K562 (cell line): ENCODE data around the gene TSR3. TPM values are rescaled to one million over a fixed set of nuclear protein-coding genes. Genes with fewer than 3 reads are reported as not detected.

Experiments
- ATAC-seq: fragments of 200-7000 bp; cut with Tn5 transposase; 3 replicates; pipeline ENCODE4 v1.9.1; 2020; ENCODE audit warnings: moderate library complexity
- BruUV-seq: library from RNA; stranded (reverse); fragments of 400-500 nt; replicated peaks from 2 replicates; lab custom pipeline; 2021; lab: Mats Ljungman, UMichigan
- CTCF ChIA-PET: fragments of 300-600 bp; formaldehyde crosslinking; extraction: SDS; loops from one replicate; lab custom pipeline; 2021; ENCODE audit warnings: low intra/inter-chr PET ratio; lab: Yijun Ruan, JAX
- POLR2A ChIA-PET: fragments of 300-600, 350-650 bp; sonication (Branson Sonifier 250); formaldehyde crosslinking; extraction: SDS; loops from one replicate; lab custom pipeline; 2021; ENCODE audit warnings: antibody characterized with exemption, inconsistent platforms; lab: Yijun Ruan, JAX
- DNase-seq, 4 experiments: peaks; one replicate each; pipeline versions ENCODE4 v3.0.0 to v3.0.0-alpha.2; 2011 to 2018; ENCODE audit warnings: low spot score in 3 of 4, mixed read lengths in 3 of 4; ENCODE audit errors: extremely low read depth in 1 of 4
- FAIRE-seq: peaks from 2 replicates; lab custom pipeline; 2011; peaks lifted over from hg19 to GRCh38; lab: Jason Lieb, UNC
- H2AFZ ChIP-seq: 2 replicates; pipeline ENCODE4 v1.6.0; 2011; ENCODE audit warnings: low read depth, low read length, control low read depth, inconsistent platforms
- H3K27ac ChIP-seq: fragments of 200-600 bp; 3 replicates; pipeline ENCODE4 v1.8.0; 2011; ENCODE audit warnings: low read depth, mild to moderate bottlenecking, control low read depth, inconsistent platforms, low read length, moderate library complexity, mixed read lengths; ENCODE audit errors: extremely low read depth
- H3K27me3 ChIP-seq, 2 experiments: fragments of 300-600 bp in 1 of 2; 2 replicates in 1 of 2; 3 replicates in 1 of 2; pipeline versions ENCODE4 v1.6.0 to v1.8.0; 2011; ENCODE audit warnings: inconsistent platforms in 2 of 2, low read length in 2 of 2, mild to moderate bottlenecking in 1 of 2, mixed read lengths in 1 of 2, moderate library complexity in 1 of 2; ENCODE audit not compliant: control insufficient read depth in 2 of 2, insufficient read depth in 2 of 2
- H3K36me3 ChIP-seq: fragments of 300-600 bp; 3 replicates; pipeline ENCODE4 v1.8.0; 2011; ENCODE audit warnings: mild to moderate bottlenecking, low read length, inconsistent platforms; ENCODE audit not compliant: control insufficient read depth, insufficient read depth
- H3K4me1 ChIP-seq, 2 experiments: fragments of 200-600 bp in 1 of 2; replicated peaks in 1 of 2; 2 replicates in 1 of 2; 3 replicates in 1 of 2; pipeline versions ENCODE4 v1.5.1 to v1.8.0; 2011; ENCODE audit warnings: inconsistent platforms in 2 of 2, low read length in 2 of 2, mild to moderate bottlenecking in 1 of 2, mixed read lengths in 1 of 2, moderate library complexity in 1 of 2; ENCODE audit not compliant: control insufficient read depth in 2 of 2, insufficient read depth in 2 of 2
- H3K4me2 ChIP-seq: 2 replicates; pipeline ENCODE4 v1.6.1; 2011; ENCODE audit warnings: low read length, control low read depth, inconsistent platforms, mixed read lengths; ENCODE audit not compliant: insufficient read depth
- H3K4me3 ChIP-seq: fragments of 200-600 bp; sonication (generic), shearing (Covaris generic); 2 replicates; pipeline ENCODE4 v1.5.1; 2016; ENCODE audit warnings: control low read depth, inconsistent platforms
- H3K79me2 ChIP-seq: fragments of 200-600 bp; 3 replicates; pipeline ENCODE4 v1.8.0; 2011; ENCODE audit warnings: low read length, inconsistent platforms; ENCODE audit not compliant: control insufficient read depth, insufficient read depth
- H3K9ac ChIP-seq, 2 experiments: 2 replicates each; pipeline versions ENCODE4 v1.6.0 to v1.6.1; 2011; ENCODE audit warnings: low read depth in 2 of 2, low read length in 2 of 2, control low read depth in 1 of 2, inconsistent platforms in 1 of 2, mild to moderate bottlenecking in 1 of 2, mixed read lengths in 1 of 2; ENCODE audit not compliant: insufficient read depth in 1 of 2
- H3K9me1 ChIP-seq: one replicate; pipeline ENCODE4 v1.6.0; 2011; ENCODE audit warnings: inconsistent platforms, mild to moderate bottlenecking, low read length, moderate library complexity; ENCODE audit not compliant: control insufficient read depth, insufficient read depth
- H3K9me3 ChIP-seq: replicated peaks from 2 replicates; pipeline ENCODE4 v1.5.1; 2011; ENCODE audit warnings: low read depth, low read length, inconsistent platforms; ENCODE audit not compliant: control insufficient read depth, insufficient read depth
- H4K20me1 ChIP-seq: replicated peaks from 2 replicates; pipeline ENCODE4 v1.6.1; 2011; ENCODE audit warnings: low read length, inconsistent platforms, mixed read lengths; ENCODE audit not compliant: control insufficient read depth, insufficient read depth
- CBFA2T3 ChIP-seq: fragments of 450-650 bp; IDR thresholded peaks from 2 replicates; pipeline ENCODE4 v1.6.1; 2017
- CGGBP1 ChIP-seq: fragments of 250-450 bp; sonication (Bioruptor Pico); IDR thresholded peaks from 2 replicates; pipeline ENCODE4 v1.9.0; 2021; ENCODE audit warnings: mild to moderate bottlenecking
- FOXJ2 ChIP-seq: fragments of 200-800 bp; sonication (Bioruptor generic); IDR thresholded peaks from 2 replicates; pipeline ENCODE4 v1.6.1; 2016; ENCODE audit warnings: missing genetic modification characterization, missing compliant biosample characterization
- POLR2G ChIP-seq: fragments of 200-400 bp; formaldehyde crosslinking; IDR thresholded peaks from 2 replicates; pipeline ENCODE4 v1.6.1; 2017; ENCODE audit warnings: low read depth, mild to moderate bottlenecking, antibody characterized with exemption, low read length, moderate library complexity
- STAT5B ChIP-seq: fragments of 250-450 bp; sonication (Bioruptor Pico); IDR thresholded peaks from 2 replicates; pipeline ENCODE4 v1.8.0; 2021; ENCODE audit warnings: mild to moderate bottlenecking, inconsistent platforms
- THRB ChIP-seq: fragments of 450-650 bp; formaldehyde crosslinking; conservative IDR thresholded peaks from 2 replicates; pipeline ENCODE4 v1.4.0; 2022; ENCODE audit warnings: mild to moderate bottlenecking, missing genetic modification characterization
- WGBS: fragments of 100-300 bp; shearing (Covaris generic); methylation state at CpG from one replicate; pipeline ENCODE4 v1.1.6; 2016; ENCODE audit warnings: low coverage, mixed read lengths; ENCODE audit not compliant: insufficient coverage; ENCODE audit errors: missing lambda C conversion rate; 5-methylcytosine and 5-hydroxymethylcytosine counted together
- in situ Hi-C: fragments of 300-500 bp; cut with MboI; formaldehyde crosslinking; loops from 4 replicates; pipeline ENCODE4 v1.15.0; 2018; ENCODE audit warnings: inconsistent platforms, mixed read lengths
- intact Hi-C: fragments of 100-400 bp; cut with micrococcal nuclease; formaldehyde crosslinking; loops from 2 replicates; pipeline ENCODE4 v1.14.2; 2022
- polyA plus RNA-seq, 8 experiments: library from polyadenylated mRNA; depleted of rRNA in 4 of 8; stranded (reverse) in 5 of 8; unstranded in 3 of 8; fragments of >200 nt; fragmentation: Nextera tagmentation in 2 of 8; fragmentation: Illumina TruSeq in 1 of 8; extraction: Ambion mirVana in 2 of 8; extraction: Trizol in 1 of 8; gene quantifications; 2 replicates each; pipeline versions ENCODE4 v1.2.1 to v1.2.3, GENCODE V29; 2011 to 2014; ENCODE audit warnings: inconsistent platforms in 1 of 8, missing spikeins in 1 of 8
- total RNA-seq, 7 experiments: library from RNA; depleted of rRNA in 6 of 7; stranded (reverse); fragments of >200 nt in 6 of 7; fragmentation: Illumina TruSeq in 2 of 7; extraction: Trizol in 2 of 7; gene quantifications; 2 replicates each; pipeline versions ENCODE4 v1.2.1 to v1.2.3, GENCODE V29; 2011 to 2021; ENCODE audit warnings: low replicate concordance in 1 of 7

The TSR3 gene
- total and polyA plus RNA-seq, 9 of the 15 experiments (the other 6 are each of a cell fraction or from before 2014, with no cell fraction given), result 1.5 to 74.8 (median 16.5) TPM

- POLR2A ChIA-PET, result interaction anchor here (0.5 to 1.6 kb wide), 2 partner anchors 13 to 59 kb away, joined by 3 read pairs; no protein-coding TSS in a partner anchor
- in situ Hi-C loops, result no loop called here
- no peak for ATAC-seq
These were observed 6.6 kb downstream of the TSR3 start for GRCh38 chr16:1345087-1345486.

GRCh38 chr16:1344499-1344898 is 7.2 kb downstream of the TSR3 start:
- WGBS, result 61% methylated on average over 13 of the region's 14 CpGs
- Histone ChIP-seq H3K4me1 (peaks cover 6 to 90% of the 10 kb centered on the region in 2 experiments), H3K36me3 (peaks cover 14% of the 10 kb centered on the region; the same call in 1 of the 3 replicates), H3K4me2 (no peak overlapping the region), H3K27me3 (no peaks in the 10 kb centered on the region), H3K9me3 (no peaks in the 10 kb centered on the region), H3K4me3 (no peak overlapping the region), H3K27ac (no peak overlapping the region), H2AFZ (no peak overlapping the region), H3K9me1 (no peaks in the 10 kb centered on the region), H3K79me2 (no peaks in the 10 kb centered on the region), H4K20me1 (peaks cover 14% of the 10 kb centered on the region), H3K9ac (peak overlapping the region in 1 of 2 experiments; percentile 76; a peak in 1 of 4 replicates)
- CTCF ChIA-PET, result no interaction called here
- BruUV-seq, result no TSS peak
- ATAC-seq, result no peak
- POLR2A ChIA-PET, result interaction anchor here (0.5 to 1.6 kb wide), 3 partner anchors 13 to 64 kb away, joined by 3 to 5 read pairs (median 3); no protein-coding TSS in a partner anchor
- FAIRE-seq, result no peak
- in situ Hi-C loops, result no loop called here
- intact Hi-C loops, result loop anchor here (10.0 kb wide), 1 partner anchor 50 kb away; no protein-coding TSS in a partner anchor
- no peak for DNase-seq
- no peak for TF ChIP-seq FOXJ2
- TF ChIP-seq THRB (CRISPR knock-in tag), result no peak
- TF ChIP-seq POLR2G, result no peak

More at GRCh38 chr16:1345087-1345486, 6.6 kb downstream of the TSR3 start:
- FAIRE-seq, result no peak
- intact Hi-C loops, result loop anchor here (10.0 kb wide), 1 partner anchor 50 kb away; no protein-coding TSS in a partner anchor
- Histone ChIP-seq H3K9me1 (no peaks in the 10 kb centered on the region), H3K9me3 (no peaks in the 10 kb centered on the region), H3K4me1 (peaks cover 6 to 88% of the 10 kb centered on the region in 2 experiments), H3K4me3 (no peak overlapping the region), H3K36me3 (peaks cover 17% of the 10 kb centered on the region; the same call in 1 of the 3 replicates), H4K20me1 (peaks cover 14% of the 10 kb centered on the region), H2AFZ (no peak overlapping the region), H3K27me3 (no peaks in the 10 kb centered on the region), H3K27ac (no peak overlapping the region)
- peak in 1 of 4 experiments; percentile 33 for DNase-seq
- BruUV-seq, result no TSS peak
- 20% methylated on average over 9 of the region's 11 CpGs for WGBS
- TF ChIP-seq CGGBP1 (CRISPR knock-in tag) (no peak), CBFA2T3 (peak; percentile 14; the same call in 1 of the 2 replicates), STAT5B (CRISPR knock-in tag) (no peak)
- TF ChIP-seq, all 486 proteins: peak for 1
- H3K79me2 ChIP-seq, result no peaks in the 10 kb centered on the region
- CTCF ChIA-PET, result no interaction called here
- H3K9ac ChIP-seq, result peak overlapping the region in 1 of 2 experiments; percentile 76; a peak in 1 of 4 replicates
- H3K4me2 ChIP-seq, result no peak overlapping the region
